HG03439 (cell line): ENCODE data around the gene PHEX.
"Not testable (repeated sequence)": the region's sequence is repeated elsewhere in the genome, so short reads cannot be mapped to it uniquely, and the experiment has no call there.

Experiments
- ATAC-seq: cut with Tn5 transposase; IDR thresholded peaks from one replicate; pipeline ENCODE4 v1.9.1; 2021; ENCODE audit warnings: mild to moderate bottlenecking, moderate library complexity; ENCODE audit not compliant: unreplicated experiment

The PHEX gene

DNA sequence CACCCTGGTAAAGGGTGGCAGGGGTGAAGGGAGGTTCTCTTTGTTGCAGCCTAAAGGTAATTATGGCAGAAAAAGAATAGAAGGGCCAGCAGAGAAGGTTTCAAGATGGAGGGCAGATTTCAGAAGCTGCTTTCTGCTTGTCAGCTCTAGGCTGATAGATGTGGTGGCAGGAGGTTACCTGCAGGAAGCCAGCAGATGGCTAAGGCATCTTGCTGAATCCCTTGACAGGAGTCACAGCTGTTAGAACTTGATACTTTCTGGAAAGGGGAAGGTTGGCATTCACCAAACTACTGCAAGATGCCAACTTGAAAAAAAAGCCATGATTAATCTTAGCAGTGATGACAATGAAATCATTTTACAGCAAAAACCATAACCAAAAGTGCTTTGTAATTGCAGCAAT is 171.1 kb downstream of the PHEX start:
- ATAC-seq: no peak

DNA sequence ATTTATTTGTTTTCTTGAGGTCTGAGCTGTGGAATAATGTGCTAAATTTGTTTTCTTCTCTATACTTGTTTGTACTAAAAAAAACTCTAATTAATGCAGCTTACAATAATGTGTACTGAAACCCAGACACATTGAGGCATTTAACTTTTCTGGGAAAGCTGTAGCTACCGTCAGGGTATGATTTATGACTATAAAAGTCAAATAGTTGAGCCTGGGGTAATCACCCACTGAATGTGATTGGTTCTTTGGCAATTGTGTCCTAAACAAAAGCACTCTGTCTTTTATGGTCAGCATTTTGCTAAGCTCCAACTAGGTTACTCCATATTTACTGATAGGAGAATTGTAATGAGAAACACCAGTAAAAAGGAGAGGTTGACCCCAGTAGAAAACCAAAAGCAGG is 174.7 kb downstream of the PHEX start:
- ATAC-seq: no peak

DNA sequence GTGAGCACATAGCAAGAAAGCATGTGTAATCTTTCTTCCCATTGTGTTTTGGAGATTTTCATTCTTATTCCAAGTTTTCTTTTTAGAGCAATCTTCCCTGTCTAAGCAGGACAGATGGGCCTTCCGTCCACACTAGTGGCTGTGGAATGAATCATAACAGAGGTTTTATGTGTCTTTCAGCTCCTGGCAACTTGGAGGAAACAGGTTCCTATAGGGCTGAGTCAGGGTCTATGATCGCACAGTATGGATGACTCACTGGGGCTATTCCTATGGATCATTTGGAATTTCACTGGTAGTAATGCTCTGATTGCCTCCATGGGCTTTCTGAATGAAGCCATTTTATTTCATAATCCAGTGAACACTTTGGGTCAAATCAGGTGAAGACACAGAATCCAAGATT is 188.8 kb downstream of the PHEX start:
- ATAC-seq: no peak

DNA sequence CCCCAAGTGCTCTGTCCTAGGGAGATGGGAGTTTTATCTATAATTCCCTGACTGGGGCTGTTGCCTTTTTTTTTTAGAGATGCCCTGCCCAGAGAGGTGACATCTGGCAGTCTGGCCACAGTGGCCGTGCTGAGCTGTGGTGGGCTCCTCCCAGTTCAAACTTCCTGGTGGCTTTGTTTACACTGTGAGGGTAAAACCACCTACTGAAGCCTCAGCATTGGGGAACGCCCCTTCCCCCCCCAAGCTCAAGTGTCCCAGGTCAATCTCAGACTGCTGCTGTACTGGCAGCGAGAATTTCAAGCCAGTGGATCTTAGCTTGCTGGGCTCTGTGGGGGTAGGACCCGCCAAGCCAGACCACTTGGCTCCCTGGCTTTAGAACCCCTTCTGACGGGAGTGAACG is 202.3 kb downstream of the PHEX start:
- no peak for ATAC-seq

DNA sequence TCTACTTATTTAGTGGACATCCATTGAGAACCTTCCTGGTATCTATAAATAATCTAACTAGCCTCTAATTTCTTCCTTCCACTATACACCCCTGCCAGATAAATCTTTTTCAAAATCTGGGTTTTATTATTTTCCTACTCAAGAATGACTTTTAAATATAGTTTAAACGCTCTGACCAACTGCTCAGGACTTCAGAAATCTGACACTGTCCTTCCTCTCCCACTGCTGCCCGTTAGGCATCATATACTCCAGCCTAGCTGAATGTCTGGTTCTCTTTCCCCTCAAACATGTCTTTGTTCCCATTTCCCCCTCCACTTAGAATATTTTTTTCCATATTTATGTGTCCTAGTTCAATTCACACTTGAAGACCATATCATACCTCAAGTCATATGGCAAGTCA is 205.4 kb downstream of the PHEX start:
- ATAC-seq: no peak

DNA sequence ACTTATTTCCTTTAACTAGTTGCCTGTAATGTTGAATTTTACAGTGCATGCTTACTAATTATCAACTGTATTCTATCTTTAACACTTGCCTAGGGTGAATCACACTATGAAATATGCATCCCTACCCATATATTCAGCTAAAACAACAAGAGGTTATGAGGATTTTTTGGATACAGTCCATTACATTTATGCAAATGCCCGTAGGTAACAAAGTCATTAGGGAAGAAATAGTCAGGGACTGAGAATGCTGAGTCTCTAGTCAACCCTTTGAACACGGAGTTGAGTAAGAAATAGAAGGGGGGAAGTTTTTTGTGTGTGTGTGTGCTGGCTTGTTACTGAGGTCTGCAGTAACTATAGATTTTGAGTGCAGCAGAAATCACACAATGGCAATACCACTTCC is 214.5 kb downstream of the PHEX start:
- no peak for ATAC-seq

DNA sequence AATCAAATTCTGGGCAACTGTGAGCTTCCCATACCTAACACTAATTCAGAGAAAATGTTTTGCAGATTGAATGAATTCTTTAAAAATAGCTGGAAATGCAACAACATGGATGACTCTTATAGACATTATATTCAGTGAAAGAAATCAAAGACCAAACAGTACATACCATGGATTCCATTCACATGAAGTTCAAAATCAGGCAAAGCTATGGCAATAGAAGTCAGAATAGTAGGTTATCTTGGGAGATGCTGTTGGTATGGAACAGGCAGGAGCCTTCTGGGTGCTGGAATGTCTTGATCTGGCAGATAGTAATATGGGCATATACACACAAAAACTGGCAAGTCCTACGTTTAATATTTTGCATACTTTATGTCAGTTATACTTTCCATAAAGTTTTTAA is 215.0 kb downstream of the PHEX start:
- no peak for ATAC-seq

DNA sequence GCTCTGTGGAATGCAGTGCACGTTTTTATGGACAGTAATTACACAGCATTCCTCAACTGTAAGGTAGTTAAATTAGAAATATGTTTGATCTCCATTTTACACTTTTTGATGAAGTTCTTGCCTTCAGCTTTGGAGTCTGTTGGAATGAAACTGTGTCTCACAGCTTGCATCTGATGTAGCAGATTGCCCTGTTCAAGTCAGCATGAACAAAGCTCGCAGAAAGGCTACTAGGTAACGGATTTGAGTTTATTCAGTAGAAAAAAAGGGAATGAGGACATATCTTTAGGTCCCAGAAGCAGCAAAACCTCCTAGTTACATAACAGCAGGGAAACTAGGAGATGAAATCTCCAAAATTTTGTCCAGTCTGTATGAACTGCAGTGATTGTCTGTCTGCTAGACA is 216.3 kb downstream of the PHEX start:
- ATAC-seq: no peak

DNA sequence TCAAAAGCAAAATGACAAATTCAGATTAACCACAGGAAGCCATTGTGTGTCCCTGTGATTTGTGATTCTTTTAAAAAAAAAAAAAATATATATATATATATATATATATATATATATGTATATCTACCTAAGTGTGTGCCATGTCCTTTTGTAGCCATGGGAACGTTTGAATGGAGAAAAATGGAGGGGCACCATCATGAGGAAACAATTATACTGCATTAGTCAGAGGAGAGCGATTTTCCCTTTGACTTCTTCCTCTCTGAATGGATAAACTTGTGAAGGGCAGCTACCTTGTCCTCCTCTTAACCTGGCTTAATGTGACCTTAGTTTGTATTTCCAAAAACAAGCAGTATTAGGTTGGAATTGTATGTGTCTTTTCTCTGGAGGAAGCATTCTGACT is 217.2 kb downstream of the PHEX start:
- ATAC-seq: no peak

DNA sequence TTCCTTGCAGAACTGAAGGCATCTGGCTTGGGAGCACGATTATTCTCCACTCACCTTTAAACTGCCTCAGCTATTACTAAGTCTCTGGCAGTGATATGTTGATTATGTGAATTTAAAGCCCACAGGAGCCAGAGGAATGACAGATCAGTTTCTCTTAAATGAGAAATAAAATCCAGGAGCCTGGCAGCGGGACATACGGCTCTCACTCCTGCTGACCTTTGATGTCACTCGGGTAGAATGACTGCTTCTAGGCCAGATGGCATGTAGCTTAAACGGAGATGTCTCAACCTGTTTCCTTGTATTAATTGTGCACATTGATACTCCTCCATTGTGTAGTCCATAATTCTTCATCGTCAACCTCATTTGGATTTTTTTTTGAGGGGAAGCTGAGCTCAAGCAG is 236.6 kb downstream of the PHEX start:
- no peak for ATAC-seq

DNA sequence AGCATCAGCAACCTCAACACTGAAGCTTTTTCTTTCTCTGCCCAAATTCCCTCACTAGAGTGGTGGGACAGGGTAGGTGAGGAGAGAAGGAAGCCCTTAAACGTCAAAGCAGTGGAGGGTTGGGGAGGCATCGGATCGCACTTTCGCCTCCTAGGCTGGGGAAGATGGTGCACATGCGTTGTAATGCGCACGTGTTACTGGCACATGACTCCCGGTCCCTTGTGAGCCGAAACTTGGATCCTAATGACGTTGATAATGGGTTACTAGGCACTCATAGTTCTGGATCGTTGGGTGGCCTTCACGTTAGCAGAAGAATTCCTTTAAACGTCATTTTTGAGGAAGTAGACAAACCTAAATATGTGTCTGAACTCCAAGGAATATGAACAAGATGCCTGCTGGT is 240.5 kb downstream of the PHEX start, which contains the start of gene CBLL2:
Gene CBLL2 (plus strand): TSS at position 301 of the 400 bp plus-strand sequence. CDS start 79 bp downstream, at position 380.
- no peak for ATAC-seq

DNA sequence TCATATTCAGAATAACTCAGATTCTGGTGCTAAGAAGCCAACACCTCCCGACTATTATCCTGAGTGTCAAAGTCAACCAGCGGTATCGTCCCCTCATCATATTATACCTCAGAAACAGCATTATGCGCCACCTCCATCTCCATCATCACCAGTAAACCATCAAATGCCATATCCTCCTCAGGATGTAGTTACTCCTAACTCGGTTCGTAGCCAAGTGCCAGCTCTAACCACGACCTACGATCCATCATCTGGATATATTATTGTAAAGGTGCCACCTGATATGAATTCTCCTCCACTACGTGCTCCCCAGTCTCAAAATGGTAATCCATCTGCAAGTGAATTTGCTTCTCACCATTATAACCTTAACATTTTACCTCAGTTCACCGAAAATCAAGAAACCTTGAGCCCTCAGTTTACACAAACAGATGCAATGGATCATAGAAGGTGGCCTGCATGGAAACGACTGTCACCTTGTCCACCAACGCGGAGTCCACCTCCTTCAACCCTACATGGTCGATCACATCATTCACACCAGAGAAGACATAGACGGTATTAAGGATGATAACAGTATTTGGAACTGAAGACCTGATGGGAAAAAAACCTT is 241.7 kb downstream of the PHEX start:
- ATAC-seq: no peak

DNA sequence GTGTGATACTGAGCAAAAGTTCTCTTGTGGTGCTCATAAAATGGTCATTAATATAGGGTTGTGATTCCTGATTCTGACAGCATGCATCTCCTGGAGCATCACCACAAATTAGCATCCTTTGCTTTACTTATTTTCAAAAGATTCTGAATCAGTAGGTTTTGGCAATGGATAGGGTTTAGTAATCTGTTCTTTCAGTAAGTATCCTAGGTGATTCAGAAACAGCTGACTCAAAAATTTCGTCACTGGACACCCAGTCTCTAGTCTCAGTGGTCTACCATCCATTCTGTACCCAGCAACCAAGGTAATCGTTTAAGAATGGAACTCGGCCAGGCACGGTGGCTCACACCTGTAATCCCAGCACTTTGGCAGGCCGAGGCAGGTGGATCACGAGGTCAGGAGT is 244.7 kb downstream of the PHEX start:
- no peak for ATAC-seq

DNA sequence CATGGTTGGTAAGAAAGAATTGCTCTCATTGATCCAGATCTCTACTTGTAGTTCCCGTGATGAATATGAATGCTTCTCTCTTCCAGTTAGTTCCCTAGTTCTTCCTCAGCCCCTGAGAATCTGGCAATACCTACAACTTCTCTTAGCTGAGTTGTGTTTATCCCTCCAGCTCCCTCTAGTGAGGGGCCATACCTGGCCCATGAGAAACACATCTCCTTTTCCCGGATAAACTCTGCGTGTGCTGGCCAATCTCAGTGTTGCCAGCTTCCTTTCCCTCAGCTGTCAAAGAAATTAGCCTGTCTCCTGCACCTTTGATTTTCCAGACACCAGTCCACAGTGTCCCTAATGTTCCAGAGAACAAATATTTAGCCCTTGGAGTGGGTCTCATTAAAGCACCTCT is 246.2 kb downstream of the PHEX start:
- no peak for ATAC-seq

DNA sequence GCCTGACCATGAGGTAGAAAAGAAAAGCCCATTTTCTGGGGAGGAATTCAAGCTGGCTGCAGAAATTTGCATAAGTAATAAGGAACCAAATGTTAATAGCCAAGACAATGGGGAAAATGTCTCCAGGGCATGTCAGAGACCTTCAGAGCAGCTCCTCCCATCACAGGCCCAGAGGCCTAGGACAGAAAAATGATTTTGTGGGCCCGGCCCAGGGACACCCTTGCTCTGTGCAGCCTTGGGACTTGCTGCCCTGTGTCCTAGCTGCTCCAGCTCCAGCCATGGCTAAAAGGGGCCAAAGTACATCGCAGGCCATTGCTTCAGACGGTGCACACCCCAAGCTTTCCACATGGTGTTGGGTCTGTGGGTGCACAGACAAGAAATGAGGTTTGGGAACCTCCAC is 257.1 kb downstream of the PHEX start:
- ATAC-seq: not testable (repeated sequence)

DNA sequence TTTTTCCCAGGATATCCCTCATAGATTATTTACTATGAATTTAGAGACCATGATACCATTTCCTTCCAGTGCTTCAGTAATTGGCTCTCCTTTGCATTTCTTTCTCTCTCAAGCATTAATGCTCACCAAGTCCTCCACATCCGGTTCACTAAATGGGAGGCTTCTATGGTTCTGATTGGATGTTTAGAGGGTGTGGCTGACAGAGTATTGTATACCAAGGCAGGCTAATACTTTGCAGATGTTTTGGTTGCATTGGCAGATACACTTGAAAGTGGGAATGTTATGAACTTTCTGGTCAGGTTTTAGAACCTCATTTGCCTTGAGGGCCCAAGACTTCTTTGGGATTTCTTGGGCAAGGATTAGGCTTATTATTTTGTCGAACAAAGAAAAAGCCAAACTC is 264.7 kb downstream of the PHEX start:
- no peak for ATAC-seq

DNA sequence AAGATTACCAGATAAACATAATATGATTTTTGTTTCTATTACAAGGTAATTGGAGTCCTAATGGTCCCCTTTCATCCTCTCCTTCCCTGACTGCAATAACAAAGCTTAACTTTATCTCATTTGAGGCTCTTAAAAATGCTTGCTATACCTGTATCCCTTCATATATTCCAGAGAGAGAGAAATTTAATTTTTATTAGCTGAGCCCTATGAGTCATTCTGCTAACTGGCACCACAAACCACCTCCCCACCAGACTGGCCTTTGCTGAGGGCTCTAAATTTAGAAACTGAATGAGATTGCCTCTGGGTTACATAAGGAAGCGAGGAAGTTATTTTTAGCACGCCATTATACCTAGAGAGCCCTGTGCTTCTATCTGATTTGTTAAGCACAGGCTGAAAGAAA is 268.0 kb downstream of the PHEX start:
- ATAC-seq: no peak
